NCI-H1694 (cell line): ENCODE results near the gene FHAD1.

Experiments used
- DNase-seq: peaks from one replicate; lab custom pipeline; 2025; lab: John Stamatoyannopoulos, UW

FHAD1 gene

GRCh38 chr1:15345705-15346345, 98.8 kb downstream of the FHAD1 start:
- no peak for DNase-seq

GRCh38 chr1:15346346-15347030, 99.5 kb downstream of the FHAD1 start:
- no peak for DNase-seq

- no peak for DNase-seq
Measured at GRCh38 chr1:15347182-15347581, 100.2 kb downstream of the FHAD1 start.

GRCh38 chr1:15348648-15349047, 101.6 kb downstream of the FHAD1 start:
- DNase-seq, result no peak

- DNase-seq, result no peak
Measured at GRCh38 chr1:15349133-15349532, 102.1 kb downstream of the FHAD1 start.

GRCh38 chr1:15350151-15350550, 103.1 kb downstream of the FHAD1 start:
- no peak for DNase-seq

GRCh38 chr1:15350551-15351200, 103.7 kb downstream of the FHAD1 start:
- no peak for DNase-seq

- no peak for DNase-seq
Measured at GRCh38 chr1:15351310-15351709, 104.3 kb downstream of the FHAD1 start.

- DNase-seq, result no peak
Measured at GRCh38 chr1:15352128-15352957, 105.3 kb downstream of the FHAD1 start.

- DNase-seq, result no peak
Measured at GRCh38 chr1:15353839-15354579, 107.0 kb downstream of the FHAD1 start.

- DNase-seq, result no peak
Measured at GRCh38 chr1:15354580-15354965, 107.5 kb downstream of the FHAD1 start.

- no peak for DNase-seq
Measured at GRCh38 chr1:15355968-15356625, 109.1 kb downstream of the FHAD1 start.

GRCh38 chr1:15357612-15358207, 110.7 kb downstream of the FHAD1 start:
- no peak for DNase-seq

GRCh38 chr1:15358565-15359133, 111.6 kb downstream of the FHAD1 start:
- no peak for DNase-seq

GRCh38 chr1:15360700-15361099, 113.7 kb downstream of the FHAD1 start:
- no peak for DNase-seq

GRCh38 chr1:15362096-15362736, 115.2 kb downstream of the FHAD1 start:
- DNase-seq, result no peak

GRCh38 chr1:15362737-15363128, 115.7 kb downstream of the FHAD1 start:
- DNase-seq, result no peak

- no peak for DNase-seq
Measured at GRCh38 chr1:15364740-15365139, 117.7 kb downstream of the FHAD1 start.

GRCh38 chr1:15368888-15369287, 121.9 kb downstream of the FHAD1 start:
- no peak for DNase-seq

- DNase-seq, result no peak
Measured at GRCh38 chr1:15370268-15370667, 123.2 kb downstream of the FHAD1 start.
